Measurements from ENCODE around the gene ZNF317.

DNA sequence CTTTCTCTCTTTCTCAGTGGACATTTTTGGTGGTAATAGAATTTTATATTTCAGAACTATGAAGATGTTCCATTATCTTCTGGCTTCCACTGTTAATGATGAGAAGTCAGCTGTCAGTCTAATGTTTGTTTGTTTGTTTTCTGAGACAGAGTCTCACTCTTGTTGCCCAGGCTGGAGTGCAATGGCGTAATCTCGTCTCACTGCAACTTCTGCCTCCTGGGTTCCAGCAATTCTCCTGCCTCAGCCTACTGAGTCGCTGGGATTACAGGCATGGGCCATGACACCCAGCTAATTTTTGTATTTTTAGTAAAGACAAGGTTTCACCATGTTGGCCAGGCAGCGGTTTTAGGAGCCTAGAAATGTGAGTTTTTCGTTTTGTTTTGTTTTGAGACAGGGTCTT, 4.7 kb downstream of the ZNF317 start:
- TF ChIP-seq, protein P1, sequence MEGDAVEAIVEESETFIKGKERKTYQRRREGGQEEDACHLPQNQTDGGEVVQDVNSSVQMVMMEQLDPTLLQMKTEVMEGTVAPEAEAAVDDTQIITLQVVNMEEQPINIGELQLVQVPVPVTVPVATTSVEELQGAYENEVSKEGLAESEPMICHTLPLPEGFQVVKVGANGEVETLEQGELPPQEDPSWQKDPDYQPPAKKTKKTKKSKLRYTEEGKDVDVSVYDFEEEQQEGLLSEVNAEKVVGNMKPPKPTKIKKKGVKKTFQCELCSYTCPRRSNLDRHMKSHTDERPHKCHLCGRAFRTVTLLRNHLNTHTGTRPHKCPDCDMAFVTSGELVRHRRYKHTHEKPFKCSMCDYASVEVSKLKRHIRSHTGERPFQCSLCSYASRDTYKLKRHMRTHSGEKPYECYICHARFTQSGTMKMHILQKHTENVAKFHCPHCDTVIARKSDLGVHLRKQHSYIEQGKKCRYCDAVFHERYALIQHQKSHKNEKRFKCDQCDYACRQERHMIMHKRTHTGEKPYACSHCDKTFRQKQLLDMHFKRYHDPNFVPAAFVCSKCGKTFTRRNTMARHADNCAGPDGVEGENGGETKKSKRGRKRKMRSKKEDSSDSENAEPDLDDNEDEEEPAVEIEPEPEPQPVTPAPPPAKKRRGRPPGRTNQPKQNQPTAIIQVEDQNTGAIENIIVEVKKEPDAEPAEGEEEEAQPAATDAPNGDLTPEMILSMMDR (IDR thresholded peaks at IDR 0.05), result no peak
- TF ChIP-seq POLR2A (IDR thresholded peaks at IDR 0.05; ENCODE audit: low read depth) (no peak), POLR2AphosphoS5 (IDR thresholded peaks at IDR 0.05) (no peak), EP300 (IDR thresholded peaks at IDR 0.05) (no peak)
